RWPE2 (cell line): ENCODE data around the gene GPC5.

Experiments used
- ATAC-seq: fragments of 200-7000 bp; cut with Tn5 transposase; 3 replicates; pipeline ENCODE4 v1.9.1; 2021; ENCODE audit warnings: low read depth
- DNase-seq: peaks from one replicate; pipeline ENCODE4 v3.0.0-alpha.2; 2020; ENCODE audit warnings: low spot score
- H3K27ac ChIP-seq: fragments of 450-650 bp; 2 replicates; pipeline ENCODE4 v1.5.1; 2017; ENCODE audit warnings: mild to moderate bottlenecking; ENCODE audit not compliant: poor library complexity, severe bottlenecking
- H3K27me3 ChIP-seq: fragments of 250-450 bp; sonication (Bioruptor Pico); 2 replicates; pipeline ENCODE4 v1.5.1; 2021; ENCODE audit warnings: mild to moderate bottlenecking, moderate library complexity; ENCODE audit not compliant: insufficient read depth, poor library complexity, severe bottlenecking
- H3K36me3 ChIP-seq: fragments of 250-450 bp; sonication (Bioruptor Pico); 2 replicates; pipeline ENCODE4 v1.5.1; 2020; ENCODE audit warnings: low read depth, mild to moderate bottlenecking, moderate library complexity
- H3K4me1 ChIP-seq: fragments of 250-450 bp; sonication (Bioruptor Pico); 2 replicates; pipeline ENCODE4 v1.5.1; 2021; ENCODE audit warnings: mild to moderate bottlenecking, moderate library complexity; ENCODE audit not compliant: insufficient read depth, poor library complexity, severe bottlenecking
- H3K4me3 ChIP-seq: fragments of 250-450 bp; sonication (Bioruptor Pico); 2 replicates; pipeline ENCODE4 v1.5.1; 2021; ENCODE audit warnings: mild to moderate bottlenecking, moderate library complexity; ENCODE audit not compliant: severe bottlenecking
- H3K9me3 ChIP-seq: fragments of 250-450 bp; sonication (Bioruptor Pico); 2 replicates; pipeline ENCODE4 v1.5.1; 2021; ENCODE audit warnings: mild to moderate bottlenecking, moderate library complexity; ENCODE audit not compliant: severe bottlenecking
- TF ChIP-seq, protein P1 (sequence below): fragments of 450-650 bp; IDR thresholded peaks from one replicate; pipeline ENCODE4 v1.5.1; 2017; ENCODE audit warnings: mild to moderate bottlenecking, moderate library complexity; ENCODE audit not compliant: poor library complexity, severe bottlenecking

GPC5 gene

DNA sequence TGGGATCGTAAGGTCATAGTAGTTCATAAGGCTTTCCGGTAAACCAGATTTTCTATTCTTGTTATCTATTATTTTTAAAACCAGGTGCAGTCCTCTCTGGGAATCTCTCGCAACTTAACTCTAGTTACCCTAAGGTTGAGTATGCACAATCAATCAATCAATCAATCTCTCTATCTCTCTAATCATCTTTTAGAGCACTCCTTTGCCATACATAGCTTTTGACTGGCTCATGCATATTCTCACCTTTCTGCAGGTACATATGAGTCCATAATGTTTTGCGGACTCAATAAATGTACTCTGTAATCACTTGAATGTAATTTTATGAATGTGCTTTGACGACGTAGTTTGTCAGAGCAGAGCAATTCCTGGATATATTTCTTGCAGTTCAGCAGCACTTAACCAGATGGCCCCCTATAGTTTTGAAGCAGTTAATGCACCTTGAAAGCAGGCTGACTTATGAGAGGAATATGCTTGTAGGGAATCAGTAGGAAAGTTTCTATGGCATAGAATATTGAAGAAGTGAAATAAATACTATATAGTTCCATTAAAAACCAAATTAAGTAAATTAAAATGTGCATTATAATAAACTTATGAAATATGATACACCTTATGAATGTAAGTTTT lies 524.7 kb downstream of the GPC5 start:
- DNase-seq = no peak
- no peaks in the 10 kb centered on the region for H3K9me3 ChIP-seq
- no peak overlapping the region for H3K27ac ChIP-seq
- ATAC-seq = no peak
- H3K4me3 ChIP-seq = no peak overlapping the region
- TF ChIP-seq, protein P1, sequence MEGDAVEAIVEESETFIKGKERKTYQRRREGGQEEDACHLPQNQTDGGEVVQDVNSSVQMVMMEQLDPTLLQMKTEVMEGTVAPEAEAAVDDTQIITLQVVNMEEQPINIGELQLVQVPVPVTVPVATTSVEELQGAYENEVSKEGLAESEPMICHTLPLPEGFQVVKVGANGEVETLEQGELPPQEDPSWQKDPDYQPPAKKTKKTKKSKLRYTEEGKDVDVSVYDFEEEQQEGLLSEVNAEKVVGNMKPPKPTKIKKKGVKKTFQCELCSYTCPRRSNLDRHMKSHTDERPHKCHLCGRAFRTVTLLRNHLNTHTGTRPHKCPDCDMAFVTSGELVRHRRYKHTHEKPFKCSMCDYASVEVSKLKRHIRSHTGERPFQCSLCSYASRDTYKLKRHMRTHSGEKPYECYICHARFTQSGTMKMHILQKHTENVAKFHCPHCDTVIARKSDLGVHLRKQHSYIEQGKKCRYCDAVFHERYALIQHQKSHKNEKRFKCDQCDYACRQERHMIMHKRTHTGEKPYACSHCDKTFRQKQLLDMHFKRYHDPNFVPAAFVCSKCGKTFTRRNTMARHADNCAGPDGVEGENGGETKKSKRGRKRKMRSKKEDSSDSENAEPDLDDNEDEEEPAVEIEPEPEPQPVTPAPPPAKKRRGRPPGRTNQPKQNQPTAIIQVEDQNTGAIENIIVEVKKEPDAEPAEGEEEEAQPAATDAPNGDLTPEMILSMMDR = peak; percentile 9
- H3K4me1 ChIP-seq = no peaks in the 10 kb centered on the region
- H3K36me3 ChIP-seq = no peaks in the 10 kb centered on the region
- no peaks in the 10 kb centered on the region for H3K27me3 ChIP-seq

DNA sequence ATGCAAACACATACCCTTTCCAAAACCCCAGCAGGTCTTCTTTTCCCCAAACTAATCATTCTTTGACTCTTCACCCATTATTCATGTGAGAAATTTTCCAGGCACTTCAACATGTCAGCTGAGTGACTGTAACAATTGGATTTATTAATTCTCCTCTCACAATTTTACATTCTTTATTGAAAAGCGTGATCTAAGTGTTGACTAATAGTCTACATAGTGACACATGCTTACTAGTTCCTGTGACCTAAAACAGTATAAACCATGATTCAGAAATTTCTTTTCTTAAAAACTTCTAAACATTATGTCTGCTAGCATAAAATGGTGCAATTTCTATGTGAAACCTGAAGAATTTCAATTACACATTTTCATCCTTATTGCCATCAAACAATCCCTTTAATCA lies 532.3 kb downstream of the GPC5 start:
- Histone ChIP-seq H3K4me1 (no peaks in the 10 kb centered on the region), H3K36me3 (no peaks in the 10 kb centered on the region), H3K4me3 (no peak overlapping the region), H3K27me3 (no peaks in the 10 kb centered on the region), H3K27ac (no peak overlapping the region), H3K9me3 (no peaks in the 10 kb centered on the region)
- ATAC-seq = no peak
- TF ChIP-seq, protein P1 = no peak
- no peak for DNase-seq

DNA sequence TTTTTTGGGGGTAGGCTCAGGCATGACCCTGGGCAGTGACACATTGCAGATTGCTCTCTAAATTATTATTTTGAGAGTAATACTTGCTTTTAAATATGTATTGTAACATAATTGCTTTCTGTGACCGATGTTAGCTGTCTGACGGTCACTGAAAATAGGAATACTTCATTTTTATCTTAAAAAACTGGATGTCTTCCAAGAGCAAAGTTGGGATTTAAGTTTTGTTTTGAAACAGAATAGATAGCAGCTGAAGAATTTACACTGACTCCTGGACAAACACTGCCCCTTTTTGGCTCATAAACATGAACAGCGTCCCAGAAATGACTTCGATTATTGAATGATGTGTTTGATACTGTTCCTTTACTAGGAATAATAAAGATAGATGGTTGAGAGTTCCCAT lies 535.9 kb downstream of the GPC5 start:
- Histone ChIP-seq H3K4me1 (no peaks in the 10 kb centered on the region), H3K27ac (no peak overlapping the region), H3K4me3 (no peak overlapping the region), H3K9me3 (no peaks in the 10 kb centered on the region), H3K36me3 (no peaks in the 10 kb centered on the region), H3K27me3 (no peaks in the 10 kb centered on the region)
- no peak for DNase-seq
- TF ChIP-seq, protein P1 = no peak
- ATAC-seq = no peak

DNA sequence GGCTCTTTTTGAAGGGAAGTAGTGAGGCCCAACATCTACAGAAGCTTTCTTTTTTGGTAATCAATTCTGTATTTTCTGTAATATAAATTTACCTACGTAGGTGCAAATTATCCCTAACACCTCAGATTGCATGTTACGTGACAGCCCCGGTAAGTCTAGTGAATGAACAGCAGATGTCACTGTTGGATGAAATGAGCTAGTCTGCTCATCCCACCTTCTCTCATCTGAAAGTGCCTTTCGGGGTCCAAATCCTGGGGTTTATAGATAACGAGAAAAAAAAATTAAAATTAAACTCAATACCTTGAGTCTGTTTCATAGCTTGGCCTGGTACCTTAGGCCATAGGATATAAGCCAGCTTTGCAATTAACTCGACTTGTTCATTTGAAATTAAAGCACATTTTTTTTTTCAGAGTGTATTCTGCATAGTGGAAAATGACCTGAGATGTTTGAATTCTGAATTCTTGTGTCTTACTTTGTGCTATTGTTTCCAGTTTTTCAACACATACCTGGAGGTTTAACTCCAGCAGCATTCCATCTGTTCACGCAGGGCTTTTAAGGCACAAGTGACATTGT lies 548.2 kb downstream of the GPC5 start:
- no peak overlapping the region for H3K4me3 ChIP-seq
- H3K9me3 ChIP-seq = no peaks in the 10 kb centered on the region
- no peaks in the 10 kb centered on the region for H3K4me1 ChIP-seq
- no peaks in the 10 kb centered on the region for H3K36me3 ChIP-seq
- no peak overlapping the region for H3K27ac ChIP-seq
- TF ChIP-seq, protein P1 = peak; percentile 78
- ATAC-seq = peak; percentile 64; the same call in 1 of the 3 replicates
- no peak for DNase-seq
- H3K27me3 ChIP-seq = peaks cover 2% of the 10 kb centered on the region

DNA sequence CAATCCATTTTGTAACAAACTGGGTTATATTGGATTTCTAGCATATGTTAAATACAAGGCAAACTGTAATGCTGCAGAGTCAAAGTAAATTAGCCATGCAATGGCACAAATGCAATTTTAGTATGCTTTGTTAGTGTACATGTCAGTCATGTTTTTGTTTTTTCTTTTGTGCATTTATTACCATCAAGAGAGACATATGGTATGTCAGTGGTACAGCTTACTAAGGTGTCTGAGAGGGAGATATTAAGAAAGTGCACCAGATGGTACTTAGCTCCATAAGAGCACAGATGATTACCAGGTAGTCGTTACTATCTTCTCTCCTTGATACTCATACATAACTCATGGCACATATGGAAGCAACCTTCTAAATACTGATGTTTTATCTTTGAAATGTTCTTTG lies 550.3 kb downstream of the GPC5 start:
- DNase-seq = no peak
- no peaks in the 10 kb centered on the region for H3K36me3 ChIP-seq
- no peaks in the 10 kb centered on the region for H3K9me3 ChIP-seq
- no peak for ATAC-seq
- no peak overlapping the region for H3K27ac ChIP-seq
- no peaks in the 10 kb centered on the region for H3K4me1 ChIP-seq
- TF ChIP-seq, protein P1 = no peak
- no peaks in the 10 kb centered on the region for H3K27me3 ChIP-seq
- H3K4me3 ChIP-seq = no peak overlapping the region
